Progenitor cell of endocrine pancreas (in vitro differentiated cells): ENCODE results near the gene TMEM129. TPM values are rescaled to one million over a fixed set of nuclear protein-coding genes. Genes with fewer than 3 reads are reported as not detected.
A peak's percentile ranks its signal among the peaks of the same experiment; 100 is the strongest.

Source experiments
- DNase-seq: peaks from one replicate; pipeline ENCODE4 v3.0.0; 2021; ENCODE audit warnings: low spot score; ENCODE audit not compliant: unreplicated experiment
- H3K27ac Mint-ChIP-seq: 2 replicates; pipeline ENCODE4 v1.8.0; 2021; ENCODE audit warnings: mild to moderate bottlenecking, moderate library complexity, mixed read lengths
- H3K27me3 Mint-ChIP-seq: 2 replicates; pipeline ENCODE4 v1.8.0; 2021; ENCODE audit warnings: mixed read lengths
- H3K36me3 Mint-ChIP-seq: 2 replicates; pipeline ENCODE4 v1.8.0; 2022; ENCODE audit warnings: mixed read lengths; ENCODE audit not compliant: insufficient read depth
- H3K4me1 Mint-ChIP-seq: 2 replicates; pipeline ENCODE4 v1.8.0; 2021; ENCODE audit warnings: low read depth, mixed read lengths
- H3K4me3 Mint-ChIP-seq: 2 replicates; pipeline ENCODE4 v1.8.0; 2021; ENCODE audit warnings: low read depth, mild to moderate bottlenecking, moderate library complexity, mixed read lengths
- H3K9me3 Mint-ChIP-seq: 2 replicates; pipeline ENCODE4 v1.8.0; 2021; ENCODE audit warnings: low read depth, mixed read lengths
- CTCF ChIP-seq: fragments of 200-600 bp; sonication (generic); IDR thresholded peaks from one replicate; pipeline ENCODE4 v1.5.0; 2021; ENCODE audit warnings: antibody characterized with exemption, mild to moderate bottlenecking; ENCODE audit not compliant: unreplicated experiment
- total RNA-seq: library from RNA; stranded (reverse); gene quantifications from 2 replicates; pipeline ENCODE4 v1.2.1, GENCODE V29; 2021

Gene TMEM129
- total RNA-seq, 1 donor from 2014 or later, result 30.0 TPM

- Mint-ChIP-seq H3K4me1 (no peaks in the 10 kb centered on the region), H3K4me3 (no peak overlapping the region)
- no peak for TF ChIP-seq CTCF
Measured at GRCh38 chr4:1749370-1749769, 28.2 kb upstream of the TMEM129 start.

GRCh38 chr4:1748465-1748995 is 27.4 kb upstream of the TMEM129 start:
- H3K27me3 Mint-ChIP-seq, result no peaks in the 10 kb centered on the region
- DNase-seq, result peak; percentile 89
- H3K27ac Mint-ChIP-seq, result no peak overlapping the region
- H3K4me1 Mint-ChIP-seq, result no peaks in the 10 kb centered on the region
- peaks cover 1% of the 10 kb centered on the region for H3K36me3 Mint-ChIP-seq
- H3K4me3 Mint-ChIP-seq, result no peak overlapping the region
- peak; percentile 98 for TF ChIP-seq CTCF
- H3K9me3 Mint-ChIP-seq, result no peaks in the 10 kb centered on the region

More at GRCh38 chr4:1749370-1749769, 28.2 kb upstream of the TMEM129 start:
- no peaks in the 10 kb centered on the region for H3K27me3 Mint-ChIP-seq
- H3K9me3 Mint-ChIP-seq, result no peaks in the 10 kb centered on the region
- no peak overlapping the region for H3K27ac Mint-ChIP-seq
- DNase-seq, result no peak
- H3K36me3 Mint-ChIP-seq, result no peaks in the 10 kb centered on the region

- no peaks in the 10 kb centered on the region for H3K4me1 Mint-ChIP-seq
- no peak for DNase-seq
- no peak for TF ChIP-seq CTCF
- H3K36me3 Mint-ChIP-seq, result peaks cover 3% of the 10 kb centered on the region
- no peaks in the 10 kb centered on the region for H3K9me3 Mint-ChIP-seq
- H3K4me3 Mint-ChIP-seq, result no peak overlapping the region
- H3K27ac Mint-ChIP-seq, result no peak overlapping the region
- no peaks in the 10 kb centered on the region for H3K27me3 Mint-ChIP-seq
Measured at GRCh38 chr4:1747603-1747967, 26.5 kb upstream of the TMEM129 start.

GRCh38 chr4:1746919-1747602 is 25.9 kb upstream of the TMEM129 start:
- H3K36me3 Mint-ChIP-seq, result peaks cover 3% of the 10 kb centered on the region
- no peaks in the 10 kb centered on the region for H3K4me1 Mint-ChIP-seq
- no peaks in the 10 kb centered on the region for H3K9me3 Mint-ChIP-seq
- no peak overlapping the region for H3K27ac Mint-ChIP-seq
- no peak for DNase-seq
- no peaks in the 10 kb centered on the region for H3K27me3 Mint-ChIP-seq
- no peak for TF ChIP-seq CTCF
- no peak overlapping the region for H3K4me3 Mint-ChIP-seq

GRCh38 chr4:1746265-1746691 is 25.2 kb upstream of the TMEM129 start:
- Mint-ChIP-seq H3K36me3 (peaks cover 3% of the 10 kb centered on the region), H3K4me1 (no peaks in the 10 kb centered on the region), H3K27me3 (no peaks in the 10 kb centered on the region), H3K9me3 (no peaks in the 10 kb centered on the region), H3K4me3 (no peak overlapping the region), H3K27ac (no peak overlapping the region)
- peak; percentile 98 for DNase-seq
- TF ChIP-seq CTCF, result peak; percentile 97
